GM12878 (cell line): Measurements from ENCODE around the gene SCGB1C2.

Experiments used
- BCL11A ChIP-seq: IDR thresholded peaks from 2 replicates; pipeline ENCODE4 v1.6.1; 2011; ENCODE audit warnings: low read depth, low read length
- BRCA1 ChIP-seq: IDR thresholded peaks from 2 replicates; pipeline ENCODE4 v1.6.1; 2011; ENCODE audit warnings: low read depth, low read length, improper control_type of control experiment
- EED ChIP-seq: sonication (generic); IDR thresholded peaks from 2 replicates; pipeline ENCODE4 v1.6.1; 2016; ENCODE audit warnings: antibody characterized with exemption, low read depth
- EZH2 ChIP-seq: IDR thresholded peaks from 2 replicates; pipeline ENCODE4 v1.6.1; 2012; ENCODE audit warnings: low read depth, mild to moderate bottlenecking, control low read depth, inconsistent platforms, low read length, borderline replicate concordance; ENCODE audit not compliant: control insufficient read depth
- GABPA ChIP-seq: IDR thresholded peaks from 2 replicates; pipeline ENCODE4 v1.6.1; 2014; ENCODE audit warnings: antibody characterized with exemption, low read depth, mild to moderate bottlenecking, inconsistent platforms
- HDGF ChIP-seq: fragments of 450-650 bp; IDR thresholded peaks from 2 replicates; pipeline ENCODE4 v1.6.1; 2016; ENCODE audit warnings: antibody characterized with exemption
- PBX3 ChIP-seq: IDR thresholded peaks from 2 replicates; pipeline ENCODE4 v1.6.1; 2011; ENCODE audit warnings: mild to moderate bottlenecking, low read depth, low read length, moderate library complexity; ENCODE audit not compliant: insufficient replicate concordance
- POLR2A ChIP-seq: IDR thresholded peaks from 2 replicates; pipeline ENCODE4 v1.6.1; 2011; ENCODE audit warnings: low read depth, mild to moderate bottlenecking, low read length
- POLR2AphosphoS5 ChIP-seq: IDR thresholded peaks from 2 replicates; pipeline ENCODE4 v1.6.1; 2011; ENCODE audit warnings: mild to moderate bottlenecking, low read length, inconsistent platforms
- SIX5 ChIP-seq: IDR thresholded peaks from 2 replicates; pipeline ENCODE4 v1.6.1; 2011; ENCODE audit warnings: mild to moderate bottlenecking, low read depth, low read length, moderate library complexity; ENCODE audit not compliant: severe bottlenecking
- TAF1 ChIP-seq: IDR thresholded peaks from 2 replicates; pipeline ENCODE4 v1.6.1; 2011; ENCODE audit warnings: mild to moderate bottlenecking, low read depth, low read length, borderline replicate concordance
- USF1 ChIP-seq: IDR thresholded peaks from 2 replicates; pipeline ENCODE4 v1.6.1; 2011; ENCODE audit warnings: borderline replicate concordance, low read depth, mild to moderate bottlenecking, moderate library complexity, mixed read lengths, low read length; ENCODE audit not compliant: insufficient read depth; ENCODE audit errors: extremely low read length
- YY1 ChIP-seq: IDR thresholded peaks from 2 replicates; pipeline ENCODE4 v1.6.1; 2011; ENCODE audit warnings: low read depth, mild to moderate bottlenecking, low read length
- TF ChIP-seq, protein P1 (sequence below), 3 experiments: IDR thresholded peaks in 2 of 3; conservative IDR thresholded peaks in 1 of 3; 2 replicates each; pipeline ENCODE4 v1.5.1; 2011; ENCODE audit warnings: low read depth in 3 of 3, low read length in 3 of 3, mild to moderate bottlenecking in 3 of 3, control low read depth in 2 of 3, moderate library complexity in 2 of 3, inconsistent platforms in 1 of 3, mixed read lengths in 1 of 3; ENCODE audit not compliant: control insufficient read depth in 2 of 3, insufficient read depth in 1 of 3; ENCODE audit errors: extremely low read depth in 1 of 3

- no peak for TF ChIP-seq TAF1
- TF ChIP-seq EZH2: no peak
- TF ChIP-seq, protein P1, sequence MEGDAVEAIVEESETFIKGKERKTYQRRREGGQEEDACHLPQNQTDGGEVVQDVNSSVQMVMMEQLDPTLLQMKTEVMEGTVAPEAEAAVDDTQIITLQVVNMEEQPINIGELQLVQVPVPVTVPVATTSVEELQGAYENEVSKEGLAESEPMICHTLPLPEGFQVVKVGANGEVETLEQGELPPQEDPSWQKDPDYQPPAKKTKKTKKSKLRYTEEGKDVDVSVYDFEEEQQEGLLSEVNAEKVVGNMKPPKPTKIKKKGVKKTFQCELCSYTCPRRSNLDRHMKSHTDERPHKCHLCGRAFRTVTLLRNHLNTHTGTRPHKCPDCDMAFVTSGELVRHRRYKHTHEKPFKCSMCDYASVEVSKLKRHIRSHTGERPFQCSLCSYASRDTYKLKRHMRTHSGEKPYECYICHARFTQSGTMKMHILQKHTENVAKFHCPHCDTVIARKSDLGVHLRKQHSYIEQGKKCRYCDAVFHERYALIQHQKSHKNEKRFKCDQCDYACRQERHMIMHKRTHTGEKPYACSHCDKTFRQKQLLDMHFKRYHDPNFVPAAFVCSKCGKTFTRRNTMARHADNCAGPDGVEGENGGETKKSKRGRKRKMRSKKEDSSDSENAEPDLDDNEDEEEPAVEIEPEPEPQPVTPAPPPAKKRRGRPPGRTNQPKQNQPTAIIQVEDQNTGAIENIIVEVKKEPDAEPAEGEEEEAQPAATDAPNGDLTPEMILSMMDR (IDR thresholded peaks at IDR 0.05 in 2 of 3, conservative IDR thresholded peaks at IDR 0.05 in 1 of 3; ENCODE audit: control insufficient read depth in 2 of 3, extremely low read depth in 1 of 3, insufficient read depth in 1 of 3, low read depth in 3 of 3, low read length in 3 of 3): no peak
- TF ChIP-seq EED: no peak
- TF ChIP-seq YY1: no peak
- no peak for TF ChIP-seq USF1
- no peak for TF ChIP-seq POLR2AphosphoS5
- TF ChIP-seq GABPA: no peak
- TF ChIP-seq BRCA1: no peak
- TF ChIP-seq SIX5: no peak
- no peak for TF ChIP-seq HDGF
- no peak for TF ChIP-seq BCL11A
- TF ChIP-seq POLR2A: no peak
- no peak for TF ChIP-seq PBX3
Observed at GRCh38 chr17:149231-149630, 11.9 kb downstream of the SCGB1C2 start.
